Astrocyte of the cerebellum (primary cell): ENCODE data around the gene EYS.
"Not testable (repeated sequence)": the region's sequence is repeated elsewhere in the genome, so short reads cannot be mapped to it uniquely, and the experiment has no call there.

Experiments
- DNase-seq: peaks from one replicate; pipeline ENCODE4 v3.0.0-alpha.2; 2011; ENCODE audit warnings: low read depth
- H3K4me3 ChIP-seq: 2 replicates; pipeline ENCODE4 v1.5.1; 2011; ENCODE audit warnings: mild to moderate bottlenecking, low read depth, low read length, moderate library complexity
- CTCF ChIP-seq: IDR thresholded peaks from 2 replicates; pipeline ENCODE4 v1.5.1; 2012; ENCODE audit warnings: low read length, low read depth, moderate library complexity, mild to moderate bottlenecking; ENCODE audit errors: missing control alignments
- in situ Hi-C: cut with HindIII; loops from 2 replicates; pipeline ENCODE4 v1.10.0; 2017; ENCODE audit warnings: low sequenced_read_pairs

EYS gene

GRCh38 chr6:63805345-63805744 is 1901.7 kb downstream of the EYS start:
- in situ Hi-C loops: no loop called here
- DNase-seq: no peak
- TF ChIP-seq CTCF: no peak
- H3K4me3 ChIP-seq: no peak overlapping the region

GRCh38 chr6:63804381-63804956 is 1902.6 kb downstream of the EYS start:
- no peak overlapping the region for H3K4me3 ChIP-seq

GRCh38 chr6:63803371-63803770 is 1903.7 kb downstream of the EYS start:
- no peak for DNase-seq
- H3K4me3 ChIP-seq: no peak overlapping the region
- TF ChIP-seq CTCF: no peak
- in situ Hi-C loops: no loop called here

More at GRCh38 chr6:63804381-63804956, 1902.6 kb downstream of the EYS start:
- peak; percentile 15 for DNase-seq
- in situ Hi-C loops: no loop called here
- no peak for TF ChIP-seq CTCF

- in situ Hi-C loops: no loop called here
- peak; percentile 67 for TF ChIP-seq CTCF
- peak; percentile 8 for DNase-seq
- no peak overlapping the region for H3K4me3 ChIP-seq
These were observed 1904.3 kb downstream of the EYS start for GRCh38 chr6:63802606-63803206.

- in situ Hi-C loops, DNase-seq: not testable (repeated sequence)
These were observed 1906.6 kb downstream of the EYS start for GRCh38 chr6:63800386-63800785.

GRCh38 chr6:63799813-63800212 is 1907.2 kb downstream of the EYS start:
- no peak overlapping the region for H3K4me3 ChIP-seq
- no peak for TF ChIP-seq CTCF
- DNase-seq: no peak
- in situ Hi-C loops: no loop called here

More at GRCh38 chr6:63800386-63800785, 1906.6 kb downstream of the EYS start:
- not testable (repeated sequence) for H3K4me3 ChIP-seq

GRCh38 chr6:63799313-63799712 is 1907.7 kb downstream of the EYS start:
- no peak overlapping the region for H3K4me3 ChIP-seq
- TF ChIP-seq CTCF: no peak
- DNase-seq: no peak
- in situ Hi-C loops: no loop called here
